Fibroblast of skin of right quadriceps (primary cell): ENCODE data around the gene PHF3.
"Not testable (repeated sequence)": the region's sequence is repeated elsewhere in the genome, so short reads cannot be mapped to it uniquely, and the experiment has no call there.

Experiments
- DNase-seq: peaks from one replicate; pipeline ENCODE4 v3.0.0-alpha.2; 2013

PHF3 gene

GRCh38 chr6:63709148-63709547 is 73.5 kb downstream of the PHF3 start:
- DNase-seq: no peak

GRCh38 chr6:63713332-63713731 is 77.7 kb downstream of the PHF3 start:
- DNase-seq: no peak

GRCh38 chr6:63714091-63714490 is 78.5 kb downstream of the PHF3 start:
- DNase-seq: no peak

- DNase-seq: no peak
These were observed 80.6 kb downstream of the PHF3 start for GRCh38 chr6:63716169-63716568.

- DNase-seq: no peak
These were observed 85.6 kb downstream of the PHF3 start for GRCh38 chr6:63721181-63721580.

- no peak for DNase-seq
These were observed 89.1 kb downstream of the PHF3 start for GRCh38 chr6:63724721-63725120.

GRCh38 chr6:63730311-63730710 is 94.7 kb downstream of the PHF3 start:
- peak; percentile 54 for DNase-seq

- no peak for DNase-seq
These were observed 96.3 kb downstream of the PHF3 start for GRCh38 chr6:63731930-63732329.

GRCh38 chr6:63732336-63732735 is 96.7 kb downstream of the PHF3 start:
- DNase-seq: peak; percentile 16

- DNase-seq: no peak
These were observed 99.3 kb downstream of the PHF3 start for GRCh38 chr6:63734923-63735322.

GRCh38 chr6:63738190-63738589 is 102.6 kb downstream of the PHF3 start:
- DNase-seq: not testable (repeated sequence)

GRCh38 chr6:63739094-63739687 is 103.6 kb downstream of the PHF3 start:
- no peak for DNase-seq

GRCh38 chr6:63740709-63741108 is 105.1 kb downstream of the PHF3 start:
- DNase-seq: peak; percentile 86

- no peak for DNase-seq
These were observed 106.5 kb downstream of the PHF3 start for GRCh38 chr6:63742060-63742459.

- DNase-seq: no peak
These were observed 108.1 kb downstream of the PHF3 start for GRCh38 chr6:63743691-63744090.

- DNase-seq: no peak
These were observed 109.2 kb downstream of the PHF3 start for GRCh38 chr6:63744810-63745209.

GRCh38 chr6:63745784-63746183 is 110.2 kb downstream of the PHF3 start:
- no peak for DNase-seq

GRCh38 chr6:63750400-63750799 is 114.8 kb downstream of the PHF3 start:
- DNase-seq: no peak

- DNase-seq: not testable (repeated sequence)
These were observed 121.7 kb downstream of the PHF3 start for GRCh38 chr6:63757275-63757674.

GRCh38 chr6:63757826-63758225 is 122.2 kb downstream of the PHF3 start:
- no peak for DNase-seq

- no peak for DNase-seq
These were observed 124.1 kb downstream of the PHF3 start for GRCh38 chr6:63759605-63760105.

GRCh38 chr6:63760199-63760598 is 124.6 kb downstream of the PHF3 start:
- no peak for DNase-seq

GRCh38 chr6:63764318-63764916 is 128.8 kb downstream of the PHF3 start:
- peak; percentile 45 for DNase-seq
